ENCODE results near the gene XPNPEP1. TPM values are rescaled to one million over a fixed set of nuclear protein-coding genes. Genes with fewer than 3 reads are reported as not detected.

XPNPEP1 gene
- polyA plus RNA-seq, 6 donors from 2014 or later = 16.0 to 27.1 (median 19.5) TPM

Other genes with a start within 250 kb of the XPNPEP1 start
- 100 to 1,000 TPM; 322 to 394 (median 366) TPM for gene ADD3, start 84.5 kb upstream of the XPNPEP1 start, polyA plus RNA-seq (ENCODE audit: low read depth in 6 of 6)

Measured in naive B cell (primary cell).